HG03097 (cell line): ENCODE data around the gene EHD4.

ENCODE experiments used
- ATAC-seq: cut with Tn5 transposase; IDR thresholded peaks from one replicate; pipeline ENCODE4 v1.9.1; 2021; ENCODE audit not compliant: unreplicated experiment, low FRiP score

Gene EHD4

DNA sequence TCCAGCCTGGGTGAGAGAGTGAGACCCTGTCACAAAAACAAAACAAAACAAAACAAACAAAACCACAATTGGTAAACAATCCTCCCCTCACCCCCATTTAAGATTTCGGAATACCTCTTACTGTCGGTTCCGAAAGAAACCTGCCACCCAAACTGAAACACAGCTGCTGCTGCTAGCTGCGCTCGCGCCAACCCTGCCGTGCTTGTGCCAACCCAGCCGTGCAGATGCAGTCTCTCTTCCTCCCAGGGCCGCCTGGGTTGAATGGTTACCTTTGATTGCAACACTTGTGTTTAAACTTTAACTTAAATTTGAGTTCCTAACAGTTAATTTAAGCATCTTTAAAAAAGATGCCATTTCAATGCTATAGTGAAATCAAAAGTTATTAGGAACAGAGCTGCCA is 50.0 kb downstream of the EHD4 start:
- ATAC-seq: no peak

DNA sequence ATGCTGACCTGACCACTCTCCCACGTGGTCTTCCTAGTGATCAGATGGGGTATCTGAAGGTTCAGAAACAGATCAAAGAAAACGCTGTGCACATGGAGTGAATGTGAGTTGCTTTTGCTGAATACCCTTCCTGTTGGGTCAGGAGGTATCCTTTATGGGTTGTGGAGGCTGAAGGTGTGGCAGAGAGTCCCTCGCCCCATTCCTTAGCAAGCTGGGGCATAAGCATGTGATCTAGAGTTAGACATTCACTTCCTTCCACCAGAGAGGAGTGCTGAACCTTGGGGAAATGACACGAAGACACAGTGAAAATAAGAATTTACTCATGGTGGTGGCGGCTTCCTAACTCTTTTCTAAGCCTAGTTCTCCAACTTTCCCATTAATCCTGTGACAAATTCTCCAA is 50.7 kb downstream of the EHD4 start:
- ATAC-seq: no peak

DNA sequence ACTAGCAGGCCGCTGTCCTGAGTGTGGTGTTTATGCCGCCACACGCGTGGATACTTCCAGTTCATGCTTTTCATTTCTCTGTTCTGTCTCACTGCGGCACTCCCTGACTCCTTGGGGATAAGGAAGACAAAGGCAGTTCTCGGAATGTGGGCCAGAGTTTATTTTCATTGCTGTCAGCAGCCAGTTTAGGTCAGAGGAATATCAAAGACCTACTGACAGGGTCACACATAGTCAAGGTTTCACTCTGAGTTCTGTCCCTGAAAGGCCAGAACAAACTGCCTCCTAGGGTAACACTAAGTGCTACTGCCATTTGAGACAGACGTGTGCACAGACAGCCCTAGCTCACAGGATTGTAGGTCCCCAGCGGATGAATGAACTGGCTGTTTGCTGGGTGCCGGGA is 51.2 kb downstream of the EHD4 start:
- no peak for ATAC-seq

DNA sequence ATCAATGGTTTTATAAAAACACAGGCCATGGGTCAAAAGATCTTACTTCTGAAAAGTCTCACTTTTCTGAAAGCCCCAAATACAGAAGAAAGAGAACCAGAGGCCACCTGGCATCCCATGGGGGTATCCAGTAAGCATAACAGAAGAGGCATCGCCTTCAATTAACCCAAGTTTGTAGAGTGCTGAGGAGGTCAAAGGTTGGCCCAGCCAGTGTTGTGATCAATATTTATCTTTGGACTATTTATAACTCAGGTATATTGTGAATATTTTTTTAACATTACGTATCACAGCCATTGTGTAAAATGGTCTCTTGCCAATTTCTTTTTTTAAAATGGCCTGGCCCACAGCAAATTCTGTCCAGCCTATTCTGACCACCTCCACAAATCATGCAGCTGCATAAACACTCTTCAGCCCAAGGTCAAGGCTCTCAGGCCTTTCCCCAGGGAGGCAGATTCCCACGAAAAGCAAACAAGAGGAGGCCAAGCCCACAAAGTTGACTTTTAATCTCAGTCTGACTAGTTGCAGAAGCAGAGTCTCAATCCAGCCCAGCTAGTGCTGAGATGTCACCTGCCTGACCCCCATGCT is 52.3 kb downstream of the EHD4 start:
- no peak for ATAC-seq

DNA sequence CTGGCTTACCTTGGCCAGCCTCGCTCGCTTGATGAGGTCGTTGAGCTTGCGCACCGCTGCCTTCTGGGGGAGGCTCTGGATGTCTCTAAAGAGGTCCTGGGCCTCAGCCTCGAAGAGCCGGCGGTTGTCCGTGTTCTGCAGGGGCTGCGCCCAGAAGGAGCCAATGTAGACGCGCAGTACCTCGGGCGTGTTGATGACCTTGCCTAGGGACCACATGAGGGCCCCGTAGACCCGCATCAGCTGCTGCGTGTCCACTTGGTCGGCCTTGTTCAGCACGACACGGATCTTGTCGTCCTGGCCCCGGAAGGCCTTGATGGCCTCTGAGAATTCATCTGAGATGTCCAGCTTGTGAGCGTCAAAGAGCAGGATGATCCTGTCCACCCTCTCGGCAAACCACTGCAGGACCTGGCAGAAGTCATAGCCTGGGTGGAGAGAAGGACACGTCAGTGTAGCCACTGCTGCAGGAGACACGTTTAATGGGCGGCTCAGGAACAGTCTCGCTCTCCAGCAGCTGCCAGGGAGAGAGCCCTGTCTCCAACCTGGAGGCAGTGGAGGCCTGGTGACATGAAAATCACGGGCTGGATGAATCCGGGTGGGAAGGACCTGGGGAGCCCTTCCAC is 53.0 kb downstream of the EHD4 start:
- no peak for ATAC-seq

DNA sequence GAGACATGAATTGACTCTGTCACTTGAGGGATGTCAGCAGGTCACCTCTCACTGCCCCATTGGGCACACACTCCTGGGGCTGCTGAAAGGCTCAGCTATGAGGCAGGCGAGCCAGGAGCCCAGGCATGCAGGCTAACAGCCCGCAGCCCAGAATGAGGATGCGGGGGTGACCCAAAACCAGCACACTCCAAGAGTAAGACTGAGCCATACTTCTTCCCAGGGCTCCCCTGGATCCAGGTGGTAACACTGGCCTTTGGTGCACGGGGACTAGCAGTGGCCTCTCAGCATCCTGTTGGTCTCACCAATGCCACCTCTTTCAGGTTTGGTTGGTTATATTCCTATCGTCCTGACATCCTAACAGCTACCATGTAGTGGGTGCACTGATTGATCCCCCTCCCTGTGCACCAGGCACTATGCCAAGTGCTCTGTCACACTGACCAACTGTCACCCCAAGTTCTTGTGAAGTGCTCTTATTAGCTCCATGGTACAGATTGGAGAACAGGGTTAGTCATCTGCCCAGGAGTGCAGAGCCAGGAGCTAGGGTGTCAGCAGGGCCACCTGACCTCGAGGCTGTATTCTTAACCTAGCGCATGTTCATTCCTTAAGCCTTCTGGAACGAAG is 53.7 kb downstream of the EHD4 start:
- no peak for ATAC-seq

DNA sequence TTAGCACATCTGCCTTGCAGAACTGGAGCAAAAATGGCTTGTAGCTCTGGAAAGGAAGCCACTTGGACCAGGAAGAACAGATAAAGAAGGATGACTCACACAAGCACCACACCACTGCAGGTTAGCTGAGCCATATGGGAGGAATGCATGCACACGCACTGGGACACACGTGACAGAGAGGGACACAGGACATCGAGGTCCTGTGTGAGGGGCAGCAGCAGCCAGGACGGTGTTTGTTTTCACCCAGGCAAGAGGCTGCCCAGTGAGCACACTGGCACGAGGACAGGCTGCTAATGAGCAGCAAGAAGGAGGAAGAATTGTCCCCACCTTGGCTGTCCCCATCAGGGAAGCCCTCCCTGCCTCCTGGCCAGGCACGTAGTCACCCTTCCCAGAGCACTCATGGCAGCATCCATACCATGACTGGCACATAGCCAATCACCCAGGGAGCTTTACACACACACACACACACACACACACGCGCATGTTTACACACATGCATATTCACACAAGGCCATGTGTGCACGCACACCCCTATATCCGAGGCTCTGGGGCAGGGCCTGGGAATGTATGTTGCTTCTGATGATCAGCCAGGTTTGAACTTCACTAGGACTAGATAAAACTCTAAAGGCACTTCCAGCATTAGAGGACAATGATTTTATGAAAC is 54.5 kb downstream of the EHD4 start:
- ATAC-seq: no peak

DNA sequence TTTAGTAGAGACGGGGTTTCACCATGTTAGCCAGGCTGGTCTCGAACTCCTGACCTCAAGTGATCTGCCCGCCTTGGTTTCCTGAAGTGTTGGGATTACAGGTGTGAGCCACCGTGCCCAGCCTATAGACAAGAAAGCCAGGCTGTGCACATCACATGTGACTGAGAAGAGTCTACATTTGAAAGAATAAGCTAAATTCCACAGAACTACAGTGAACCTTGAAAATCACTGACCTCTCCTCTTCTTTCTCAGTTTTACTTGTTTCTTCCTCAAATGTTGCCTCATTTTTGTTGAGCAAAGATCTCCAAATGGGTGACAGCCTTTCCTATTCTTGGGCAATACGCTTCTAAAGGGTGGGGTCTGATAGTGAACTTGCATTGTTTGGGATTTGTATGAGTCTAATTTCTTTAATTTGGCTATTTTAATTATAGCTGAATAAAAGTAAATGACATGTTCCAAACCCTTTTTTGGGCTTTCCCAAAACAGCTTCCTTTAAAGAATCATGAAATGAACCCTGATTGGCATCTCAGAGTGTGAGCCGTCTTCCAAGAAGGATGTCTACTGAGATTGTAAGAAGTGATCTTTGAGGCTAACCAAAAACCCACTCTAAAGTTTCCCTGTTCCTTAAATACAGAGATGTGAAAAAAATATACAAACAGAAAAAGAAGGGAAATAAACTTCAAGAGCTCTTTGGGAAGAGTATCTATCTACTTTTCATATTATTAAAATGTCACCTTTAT is 56.9 kb downstream of the EHD4 start:
- no peak for ATAC-seq

DNA sequence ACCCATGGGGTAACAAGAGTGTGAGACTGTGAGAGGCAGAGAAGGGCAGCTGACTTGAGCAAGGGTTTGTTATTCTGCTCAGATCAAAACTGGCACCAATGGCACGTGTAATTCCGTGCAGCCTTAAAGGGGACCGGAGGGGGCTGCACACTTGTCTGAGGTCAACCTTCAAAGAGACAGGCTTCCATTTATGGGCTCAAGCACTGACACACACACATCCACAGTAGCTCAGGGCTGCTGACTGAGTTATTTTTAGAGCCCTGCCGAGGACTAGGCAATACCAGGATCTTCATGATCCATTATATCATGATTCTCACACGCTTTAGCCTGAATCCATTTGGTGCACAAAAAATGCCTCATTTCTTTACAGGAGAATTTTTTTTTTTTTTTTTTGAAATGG is 57.9 kb downstream of the EHD4 start:
- no peak for ATAC-seq

DNA sequence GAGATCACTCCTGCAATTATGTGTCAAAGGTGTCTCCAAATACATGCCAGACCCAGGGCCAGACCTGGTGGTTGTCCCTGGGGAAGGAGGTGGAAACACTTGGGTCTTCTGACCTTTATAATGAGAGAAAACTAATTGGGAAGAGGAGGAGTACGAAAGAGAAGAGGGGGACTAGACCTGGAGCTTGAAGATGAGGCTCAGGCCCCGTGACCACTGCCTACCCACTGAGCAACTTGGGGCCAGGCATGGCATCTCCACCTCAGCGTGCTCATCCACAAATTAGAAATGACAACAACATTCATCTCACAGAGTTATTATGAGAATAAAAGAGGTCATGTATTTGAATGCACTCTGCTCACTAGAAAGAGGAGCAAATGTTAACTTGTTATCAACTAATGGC is 59.1 kb downstream of the EHD4 start:
- ATAC-seq: no peak

DNA sequence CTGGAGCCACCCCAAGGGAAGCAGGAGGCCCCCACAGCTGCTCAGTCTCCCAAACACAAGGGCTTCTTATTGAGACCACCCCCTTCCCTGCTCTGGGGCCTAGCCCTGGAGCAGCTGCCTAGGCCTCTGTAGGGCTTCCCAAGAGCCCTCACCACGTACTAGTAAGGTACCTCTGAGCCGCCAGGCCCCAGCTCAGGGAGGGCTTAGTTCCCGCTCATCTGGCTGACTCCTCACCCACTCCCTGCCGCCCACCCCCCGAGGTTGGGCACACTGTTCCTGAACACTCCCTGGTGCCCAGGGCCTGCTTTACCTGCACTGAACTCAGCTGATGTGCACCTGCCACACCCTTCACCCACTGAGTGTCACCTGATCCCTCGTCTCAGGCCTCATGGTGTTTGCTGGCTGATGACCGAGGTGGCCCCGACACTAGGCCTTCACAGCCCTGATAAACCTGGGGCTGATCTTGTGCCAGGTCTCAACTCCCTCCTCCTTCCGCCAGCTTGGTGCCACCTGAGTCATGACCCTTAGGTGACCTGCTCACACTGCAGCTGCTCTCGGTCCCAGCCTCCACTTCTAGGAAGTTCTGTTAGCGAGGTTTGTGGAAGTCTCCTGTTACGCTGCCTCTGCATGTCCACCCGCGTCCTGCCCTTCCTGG is 60.5 kb downstream of the EHD4 start:
- ATAC-seq: no peak

DNA sequence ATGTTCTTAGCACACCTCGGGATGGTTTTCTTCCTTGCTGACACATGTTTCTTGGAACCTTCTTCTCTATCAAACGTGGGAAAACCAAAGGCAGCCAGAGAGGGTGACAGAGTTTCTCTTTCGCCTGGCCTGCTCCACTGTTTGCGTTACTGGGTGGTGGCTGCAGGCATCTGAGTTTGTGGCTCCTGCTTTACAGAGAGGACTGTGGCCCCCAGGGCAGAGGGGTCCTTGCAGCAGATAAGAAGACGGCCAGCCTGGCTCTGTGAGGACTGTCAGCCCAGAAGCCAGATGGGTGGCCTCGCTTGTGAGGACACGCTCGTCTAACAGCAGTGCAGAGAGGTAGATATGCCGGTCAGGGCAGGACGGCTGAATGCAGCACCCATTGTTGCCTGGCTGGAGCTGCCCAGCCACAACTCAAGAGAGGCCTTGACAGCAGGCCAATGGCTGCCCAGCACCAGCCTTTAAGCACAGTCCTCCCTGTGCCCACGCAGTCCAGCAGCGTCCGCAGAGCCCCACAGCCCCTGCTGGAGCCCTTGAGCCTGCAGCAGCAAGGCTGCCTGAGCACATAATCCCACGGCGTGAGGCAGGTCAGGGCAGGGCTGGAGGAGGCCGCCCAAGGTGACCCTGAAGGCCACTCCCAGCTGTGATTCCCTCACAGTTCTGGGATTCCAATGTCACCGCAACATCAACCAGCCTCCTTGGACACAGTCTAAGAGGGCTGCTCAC is 63.5 kb downstream of the EHD4 start:
- ATAC-seq: no peak

DNA sequence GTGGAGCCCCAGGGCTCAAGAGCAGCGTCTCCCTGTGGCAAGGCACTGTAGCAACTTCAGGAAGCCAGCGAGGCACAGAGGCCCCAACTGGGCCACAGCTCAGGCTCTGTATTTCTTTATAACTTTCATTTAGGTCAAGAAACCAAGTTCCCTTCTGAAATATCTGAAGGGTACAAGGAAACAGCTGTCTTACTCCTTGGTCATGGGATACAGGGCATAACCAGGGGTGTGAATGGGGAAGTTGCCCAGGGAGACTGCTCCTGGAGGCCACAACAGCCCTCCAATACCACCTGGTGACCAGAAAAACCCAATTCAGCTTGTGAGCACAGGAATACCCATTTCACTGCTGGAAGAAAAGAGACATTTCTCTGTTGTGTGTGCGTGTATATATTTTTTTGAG is 65.2 kb downstream of the EHD4 start:
- no peak for ATAC-seq

DNA sequence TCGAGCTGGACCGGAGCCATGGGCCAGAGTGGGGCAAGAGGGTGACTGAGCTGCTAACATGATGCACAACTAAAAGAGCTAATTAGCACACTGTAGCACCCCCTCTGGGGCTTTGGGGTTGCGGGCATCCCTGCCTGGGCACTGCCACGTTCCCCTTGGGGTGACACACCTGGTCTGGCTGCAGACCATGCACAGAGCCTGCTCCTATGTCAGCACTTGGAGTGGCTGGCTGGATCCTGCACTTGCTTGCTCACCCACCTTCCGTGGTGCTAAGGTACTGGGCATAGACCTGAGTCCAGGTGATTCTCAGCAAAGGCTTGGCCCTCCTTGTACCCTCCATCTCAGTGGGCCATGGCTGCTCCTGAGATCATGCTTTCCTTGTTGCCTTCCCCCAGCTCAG is 65.7 kb downstream of the EHD4 start:
- no peak for ATAC-seq

DNA sequence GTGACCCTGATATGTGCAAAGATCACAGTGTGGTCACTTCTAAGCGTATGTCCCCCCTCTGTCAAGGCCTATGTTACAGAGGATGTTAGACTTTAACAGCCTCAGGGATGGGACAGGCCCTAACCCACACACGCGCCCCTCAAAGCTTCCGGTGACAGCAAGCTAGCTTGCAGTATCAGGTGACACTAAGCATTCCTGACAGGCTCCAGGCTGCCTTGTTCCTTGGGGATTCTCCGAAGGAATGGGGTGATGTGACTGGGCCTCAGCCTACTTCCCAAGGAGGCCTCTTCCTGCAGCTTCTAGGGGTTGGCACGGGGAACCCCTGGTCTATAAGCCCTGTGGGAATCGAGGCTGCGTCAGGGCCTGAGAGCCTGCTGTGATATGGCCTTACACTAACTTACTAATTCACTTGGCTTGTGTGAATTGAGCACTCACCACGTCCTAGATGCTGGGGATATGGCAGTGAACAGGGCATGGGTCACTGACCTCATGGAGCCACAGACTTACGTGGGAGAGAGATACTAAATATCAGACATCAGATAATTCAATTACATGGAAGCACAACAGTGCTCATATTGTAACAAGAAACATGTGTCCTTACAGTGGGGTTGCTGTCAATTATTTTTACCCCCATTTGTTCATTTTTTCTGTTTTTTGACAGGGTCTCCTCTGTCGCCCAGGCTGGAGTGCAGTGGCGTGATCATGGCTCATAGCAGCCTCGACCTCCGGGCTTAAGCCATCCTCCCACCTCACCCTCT is 67.1 kb downstream of the EHD4 start:
- ATAC-seq: no peak

DNA sequence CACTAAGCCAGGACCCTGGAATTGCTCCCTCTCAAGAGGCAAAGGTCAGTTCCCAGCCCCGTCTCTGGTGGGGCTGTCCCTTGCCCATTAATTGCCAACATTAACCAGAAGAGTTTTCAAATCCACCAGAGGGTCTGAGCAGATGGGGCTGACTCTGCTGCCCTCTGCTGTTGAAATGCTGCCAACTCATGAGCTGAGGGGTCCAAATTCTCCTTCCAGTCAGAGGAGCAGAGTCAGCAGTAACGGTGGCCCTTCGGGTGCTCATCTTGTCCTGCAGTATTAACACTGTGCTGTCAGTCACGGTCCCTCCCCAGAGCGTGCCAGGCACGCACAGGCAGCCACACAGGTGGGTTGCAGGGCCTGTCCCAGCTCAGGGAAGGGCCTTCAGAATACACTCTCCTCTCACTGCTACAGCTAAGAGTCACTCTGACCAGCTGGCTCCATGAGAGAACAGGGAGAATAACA is 67.8 kb downstream of the EHD4 start:
- ATAC-seq: no peak

DNA sequence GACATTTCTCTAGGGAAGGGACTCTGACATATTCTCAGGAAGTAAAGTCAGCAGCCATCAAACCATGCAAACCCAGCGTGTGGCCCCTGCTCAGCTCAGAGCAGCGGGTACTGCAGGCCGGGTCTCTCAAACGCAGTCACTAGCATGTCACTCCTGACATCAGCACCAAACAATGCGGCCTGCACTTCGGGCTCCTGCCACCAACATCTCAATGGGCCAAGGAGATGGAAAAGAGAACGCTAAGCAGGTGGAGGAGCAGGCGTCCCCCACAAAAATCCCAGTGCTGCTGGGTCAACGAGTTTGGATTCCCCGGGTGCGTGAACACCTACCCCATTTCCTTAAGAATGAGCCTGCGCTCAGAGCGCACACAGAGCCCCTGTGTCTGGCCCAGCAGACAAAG is 68.6 kb downstream of the EHD4 start:
- no peak for ATAC-seq

DNA sequence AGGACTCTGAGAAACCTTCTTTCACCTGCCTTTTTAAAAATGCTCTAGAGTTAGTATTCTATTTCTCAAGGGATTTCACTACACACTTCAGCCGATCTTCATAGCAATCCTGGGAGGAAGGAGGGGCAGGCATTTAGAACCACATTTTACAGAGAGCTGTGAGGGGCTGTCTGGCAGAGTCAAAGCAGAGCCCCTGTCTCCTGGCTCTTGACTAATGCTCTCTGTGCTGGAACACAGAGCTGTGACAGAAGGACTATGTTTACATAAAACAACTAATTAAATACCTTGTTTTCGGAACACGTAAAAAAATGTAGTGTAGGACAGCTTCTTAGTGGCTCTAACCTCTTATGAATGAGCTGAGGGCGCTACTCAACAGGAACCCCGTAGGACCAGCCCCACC is 70.9 kb downstream of the EHD4 start:
- no peak for ATAC-seq
